Measurements from ENCODE around the gene PAIP1.

PAIP1 gene

DNA sequence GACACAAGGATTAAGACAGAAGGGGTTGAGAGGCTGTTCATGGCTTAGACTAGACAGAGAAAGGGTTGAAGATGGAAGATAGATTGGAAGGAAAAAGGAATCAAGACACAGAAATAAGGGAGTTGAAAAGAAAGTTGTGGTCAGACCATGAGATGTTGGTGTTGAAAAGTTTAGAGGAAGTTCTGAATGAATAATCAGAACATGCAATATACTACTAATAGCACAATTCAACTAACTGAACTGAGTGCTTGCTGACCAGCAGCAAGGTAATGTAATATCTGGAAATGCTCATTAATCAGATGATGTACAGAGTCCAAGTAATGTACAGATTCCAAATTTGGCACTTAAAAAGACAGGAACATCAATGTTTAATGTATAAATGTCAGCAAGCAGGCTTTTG is 35.5 kb upstream of the PAIP1 start:
- no peaks in the 10 kb centered on the region for H3K36me3 ChIP-seq (replicated peaks; ENCODE audit: insufficient read depth, low read length)
- H3K9me2 ChIP-seq (replicated peaks; ENCODE audit: insufficient read depth, low read length) = no peaks in the 10 kb centered on the region
- no peak overlapping the region for H3K4me2 ChIP-seq (ENCODE audit: low read depth, low read length)
- no peak overlapping the region for H3K9ac ChIP-seq (ENCODE audit: low read length)
- no peaks in the 10 kb centered on the region for H3K27me3 ChIP-seq (replicated peaks; ENCODE audit: insufficient read depth, low read length)
- no peak overlapping the region for H3K27ac ChIP-seq (ENCODE audit: low read length)
- H3K79me2 ChIP-seq (ENCODE audit: low read length) = peaks cover 7% of the 10 kb centered on the region; the same call in 1 of the 2 replicates
- H4K20me1 ChIP-seq (ENCODE audit: insufficient read depth, low read length) = no peaks in the 10 kb centered on the region
- H3K4me1 ChIP-seq (ENCODE audit: low read length) = no peaks in the 10 kb centered on the region
- H3K4me3 ChIP-seq (ENCODE audit: low read length) = no peak overlapping the region
- no peak for DNase-seq
- no peak overlapping the region for H2AFZ ChIP-seq (ENCODE audit: low read length)
- H3F3A ChIP-seq (ENCODE audit: insufficient read depth, low read length) = no peaks in the 10 kb centered on the region
- TF ChIP-seq, protein P1, sequence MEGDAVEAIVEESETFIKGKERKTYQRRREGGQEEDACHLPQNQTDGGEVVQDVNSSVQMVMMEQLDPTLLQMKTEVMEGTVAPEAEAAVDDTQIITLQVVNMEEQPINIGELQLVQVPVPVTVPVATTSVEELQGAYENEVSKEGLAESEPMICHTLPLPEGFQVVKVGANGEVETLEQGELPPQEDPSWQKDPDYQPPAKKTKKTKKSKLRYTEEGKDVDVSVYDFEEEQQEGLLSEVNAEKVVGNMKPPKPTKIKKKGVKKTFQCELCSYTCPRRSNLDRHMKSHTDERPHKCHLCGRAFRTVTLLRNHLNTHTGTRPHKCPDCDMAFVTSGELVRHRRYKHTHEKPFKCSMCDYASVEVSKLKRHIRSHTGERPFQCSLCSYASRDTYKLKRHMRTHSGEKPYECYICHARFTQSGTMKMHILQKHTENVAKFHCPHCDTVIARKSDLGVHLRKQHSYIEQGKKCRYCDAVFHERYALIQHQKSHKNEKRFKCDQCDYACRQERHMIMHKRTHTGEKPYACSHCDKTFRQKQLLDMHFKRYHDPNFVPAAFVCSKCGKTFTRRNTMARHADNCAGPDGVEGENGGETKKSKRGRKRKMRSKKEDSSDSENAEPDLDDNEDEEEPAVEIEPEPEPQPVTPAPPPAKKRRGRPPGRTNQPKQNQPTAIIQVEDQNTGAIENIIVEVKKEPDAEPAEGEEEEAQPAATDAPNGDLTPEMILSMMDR (IDR thresholded peaks at IDR 0.05; ENCODE audit: low read length) = no peak
- TF ChIP-seq EZH2phosphoT487 (IDR thresholded peaks at IDR 0.05; ENCODE audit: low read length) (no peak), EZH2 (optimal IDR thresholded peaks at IDR 0.05; ENCODE audit: low read depth, low read length) (no peak)
- no peaks in the 10 kb centered on the region for H3K9me3 ChIP-seq (replicated peaks; ENCODE audit: insufficient read depth, low read length)

GRCh38 chr5:43590700-43591099 is 33.8 kb upstream of the PAIP1 start:
- no peak overlapping the region for H3K27ac ChIP-seq (ENCODE audit: low read length)
- no peak overlapping the region for H2AFZ ChIP-seq (ENCODE audit: low read length)
- no peaks in the 10 kb centered on the region for H3K9me3 ChIP-seq (replicated peaks; ENCODE audit: insufficient read depth, low read length)

DNA sequence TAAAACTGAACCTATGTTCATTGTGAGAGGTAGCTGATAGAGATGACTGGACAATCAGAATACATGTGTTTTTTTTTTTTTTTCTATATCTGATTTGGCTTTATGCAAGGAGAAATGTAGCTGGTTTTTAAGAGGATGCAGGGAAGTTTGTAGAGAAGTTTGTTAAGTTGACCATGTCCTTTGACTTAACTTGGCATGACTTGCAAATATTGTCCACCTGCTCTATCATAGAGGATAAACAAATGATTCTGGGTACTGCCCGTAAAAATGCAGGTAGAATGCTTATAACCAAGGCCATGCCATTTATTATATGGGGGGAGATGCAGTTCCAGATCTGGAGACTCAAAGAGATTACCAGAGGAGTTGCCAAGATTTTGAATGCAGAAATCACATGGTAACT is 32.4 kb upstream of the PAIP1 start:
- Histone ChIP-seq H2AFZ (ENCODE audit: low read length) (no peak overlapping the region), H3K9ac (ENCODE audit: low read length) (no peak overlapping the region), H3K4me3 (ENCODE audit: low read length) (no peak overlapping the region), H3F3A (ENCODE audit: insufficient read depth, low read length) (no peaks in the 10 kb centered on the region), H3K27me3 (replicated peaks; ENCODE audit: insufficient read depth, low read length) (no peaks in the 10 kb centered on the region), H3K27ac (ENCODE audit: low read length) (no peak overlapping the region), H3K4me2 (ENCODE audit: low read depth, low read length) (no peak overlapping the region), H3K9me3 (replicated peaks; ENCODE audit: insufficient read depth, low read length) (no peaks in the 10 kb centered on the region), H3K4me1 (ENCODE audit: low read length) (no peaks in the 10 kb centered on the region), H4K20me1 (ENCODE audit: insufficient read depth, low read length) (no peaks in the 10 kb centered on the region), H3K36me3 (replicated peaks; ENCODE audit: insufficient read depth, low read length) (no peaks in the 10 kb centered on the region), H3K9me2 (replicated peaks; ENCODE audit: insufficient read depth, low read length) (no peaks in the 10 kb centered on the region), H3K79me2 (ENCODE audit: low read length) (no peaks in the 10 kb centered on the region)
- no peak for TF ChIP-seq EZH2 (optimal IDR thresholded peaks at IDR 0.05; ENCODE audit: low read depth, low read length)
- TF ChIP-seq, protein P1 (IDR thresholded peaks at IDR 0.05; ENCODE audit: low read length) = no peak
- TF ChIP-seq EZH2phosphoT487 (IDR thresholded peaks at IDR 0.05; ENCODE audit: low read length) = no peak
- no peak for DNase-seq

More at GRCh38 chr5:43590700-43591099, 33.8 kb upstream of the PAIP1 start:
- no peaks in the 10 kb centered on the region for H3F3A ChIP-seq (ENCODE audit: insufficient read depth, low read length)
- H3K4me3 ChIP-seq (ENCODE audit: low read length) = no peak overlapping the region
- DNase-seq = no peak
- no peaks in the 10 kb centered on the region for H3K36me3 ChIP-seq (replicated peaks; ENCODE audit: insufficient read depth, low read length)
- peaks cover 5% of the 10 kb centered on the region; the same call in 1 of the 2 replicates for H3K79me2 ChIP-seq (ENCODE audit: low read length)
- no peak overlapping the region for H3K4me2 ChIP-seq (ENCODE audit: low read depth, low read length)
- no peaks in the 10 kb centered on the region for H3K4me1 ChIP-seq (ENCODE audit: low read length)
- no peaks in the 10 kb centered on the region for H4K20me1 ChIP-seq (ENCODE audit: insufficient read depth, low read length)
- H3K9me2 ChIP-seq (replicated peaks; ENCODE audit: insufficient read depth, low read length) = no peaks in the 10 kb centered on the region
- no peaks in the 10 kb centered on the region for H3K27me3 ChIP-seq (replicated peaks; ENCODE audit: insufficient read depth, low read length)
- TF ChIP-seq, protein P1 (IDR thresholded peaks at IDR 0.05; ENCODE audit: low read length) = no peak
- TF ChIP-seq EZH2phosphoT487 (IDR thresholded peaks at IDR 0.05; ENCODE audit: low read length) (no peak), EZH2 (optimal IDR thresholded peaks at IDR 0.05; ENCODE audit: low read depth, low read length) (no peak)
- H3K9ac ChIP-seq (ENCODE audit: low read length) = no peak overlapping the region
